K562 (cell line): ENCODE measurements around the gene ZNF598. TPM values are rescaled to one million over a fixed set of nuclear protein-coding genes. Genes with fewer than 3 reads are reported as not detected.

Experiments
- ARID3B ChIP-seq: fragments of 250-450 bp; sonication (Bioruptor Pico); IDR thresholded peaks from 2 replicates; pipeline ENCODE4 v1.4.0; 2020; ENCODE audit warnings: borderline replicate concordance
- ARID4B ChIP-seq: sonication (generic); formaldehyde crosslinking; IDR thresholded peaks from 2 replicates; pipeline ENCODE4 v1.8.0; 2022; ENCODE audit warnings: mild to moderate bottlenecking, missing genetic modification reagents
- ATF1 ChIP-seq, 2 experiments: fragments of 450-650 bp in 1 of 2; IDR thresholded peaks; 2 replicates each; pipeline ENCODE4 v1.6.1; 2016; ENCODE audit warnings: missing compliant biosample characterization in 1 of 2, missing genetic modification characterization in 1 of 2
- CBFA2T3 ChIP-seq: fragments of 450-650 bp; IDR thresholded peaks from 2 replicates; pipeline ENCODE4 v1.6.1; 2017
- COPS2 ChIP-seq: fragments of 450-650 bp; conservative IDR thresholded peaks from 2 replicates; pipeline ENCODE4 v1.6.1; 2016; ENCODE audit warnings: mild to moderate bottlenecking, moderate library complexity
- CTBP1 ChIP-seq: fragments of 450-650 bp; IDR thresholded peaks from 2 replicates; pipeline ENCODE4 v1.6.1; 2016; ENCODE audit warnings: borderline replicate concordance
- ETV1 ChIP-seq: fragments of 450-650 bp; conservative IDR thresholded peaks from 2 replicates; pipeline ENCODE4 v1.6.1; 2016; ENCODE audit warnings: missing genetic modification characterization, control low read depth, low read depth, missing compliant biosample characterization
- FOXA1 ChIP-seq: fragments of 450-650 bp; IDR thresholded peaks from 2 replicates; pipeline ENCODE4 v1.6.1; 2016; ENCODE audit warnings: mild to moderate bottlenecking, borderline replicate concordance
- FOXM1 ChIP-seq, 2 experiments: fragments of 450-650 bp in 1 of 2; sonication (generic) in 1 of 2; formaldehyde crosslinking in 1 of 2; IDR thresholded peaks; 2 replicates each; pipeline versions ENCODE4 v1.6.1 to v1.9.0; 2017 to 2022; ENCODE audit warnings: low read depth in 2 of 2, mild to moderate bottlenecking in 2 of 2, missing genetic modification reagents in 1 of 2, moderate library complexity in 1 of 2
- HMGXB4 ChIP-seq: sonication (generic); formaldehyde crosslinking; IDR thresholded peaks from 2 replicates; pipeline ENCODE4 v1.8.1; 2023; ENCODE audit warnings: mild to moderate bottlenecking, missing genetic modification reagents
- JUNB ChIP-seq: fragments of 450-650 bp; formaldehyde crosslinking; conservative IDR thresholded peaks from 2 replicates; pipeline ENCODE4 v1.4.0; 2020; ENCODE audit warnings: mild to moderate bottlenecking
- MAFG ChIP-seq: fragments of 450-650 bp; conservative IDR thresholded peaks from 2 replicates; pipeline ENCODE4 v1.6.1; 2016; ENCODE audit warnings: missing genetic modification characterization, missing compliant biosample characterization
- MCM3 ChIP-seq: fragments of 450-650 bp; IDR thresholded peaks from 2 replicates; pipeline ENCODE4 v1.6.1; 2016
- MTA3 ChIP-seq: fragments of 450-650 bp; formaldehyde crosslinking; IDR thresholded peaks from 2 replicates; pipeline ENCODE4 v1.6.1; 2017; ENCODE audit warnings: mild to moderate bottlenecking, borderline replicate concordance
- MYNN ChIP-seq, 2 experiments: sonication (generic); formaldehyde crosslinking in 1 of 2; IDR thresholded peaks; 2 replicates each; pipeline versions ENCODE4 v1.5.0 to v1.6.1; 2016 to 2020; ENCODE audit warnings: antibody characterized with exemption in 1 of 2, missing genetic modification reagents in 1 of 2
- NFE2 ChIP-seq: IDR thresholded peaks from 2 replicates; pipeline ENCODE4 v1.6.1; 2014; ENCODE audit warnings: antibody characterized with exemption, low read depth
- NFIX ChIP-seq: fragments of 250-450 bp; sonication (Bioruptor Pico); IDR thresholded peaks from 2 replicates; pipeline ENCODE4 v1.4.0; 2020; ENCODE audit warnings: low read depth, mild to moderate bottlenecking, moderate library complexity
- OTX1 ChIP-seq: fragments of 450-650 bp; formaldehyde crosslinking; IDR thresholded peaks from 2 replicates; pipeline ENCODE4 v1.4.0; 2022; ENCODE audit warnings: mild to moderate bottlenecking
- STAT5A ChIP-seq: IDR thresholded peaks from 2 replicates; pipeline ENCODE4 v1.6.1; 2012; ENCODE audit warnings: low read length, inconsistent platforms, borderline replicate concordance
- ZBTB1 ChIP-seq: sonication (generic); formaldehyde crosslinking; IDR thresholded peaks from 2 replicates; pipeline ENCODE4 v1.8.1; 2023; ENCODE audit warnings: missing genetic modification reagents, low read depth, mild to moderate bottlenecking, borderline replicate concordance
- ZNF12 ChIP-seq: sonication (generic); formaldehyde crosslinking; IDR thresholded peaks from 2 replicates; pipeline ENCODE4 v1.4.0; 2020; ENCODE audit warnings: mild to moderate bottlenecking, missing genetic modification reagents
- ZNF41 ChIP-seq: fragments of 250-450 bp; sonication (Bioruptor Pico); conservative IDR thresholded peaks from 2 replicates; pipeline ENCODE4 v1.4.0; 2020; ENCODE audit warnings: mild to moderate bottlenecking
- polyA plus RNA-seq, 8 experiments: library from polyadenylated mRNA; depleted of rRNA in 4 of 8; stranded (reverse) in 5 of 8; unstranded in 3 of 8; fragments of >200 nt; fragmentation: Nextera tagmentation in 2 of 8; fragmentation: Illumina TruSeq in 1 of 8; extraction: Ambion mirVana in 2 of 8; extraction: Trizol in 1 of 8; gene quantifications; 2 replicates each; pipeline versions ENCODE4 v1.2.1 to v1.2.3, GENCODE V29; 2011 to 2014; ENCODE audit warnings: inconsistent platforms in 1 of 8, missing spikeins in 1 of 8
- total RNA-seq, 7 experiments: library from RNA; depleted of rRNA in 6 of 7; stranded (reverse); fragments of >200 nt in 6 of 7; fragmentation: Illumina TruSeq in 2 of 7; extraction: Trizol in 2 of 7; gene quantifications; 2 replicates each; pipeline versions ENCODE4 v1.2.1 to v1.2.3, GENCODE V29; 2011 to 2021; ENCODE audit warnings: low replicate concordance in 1 of 7

The ZNF598 gene
- total and polyA plus RNA-seq, 9 of the 15 experiments (the other 6 are each of a cell fraction or from before 2014, with no cell fraction given), result 0.11 to 115 (median 29.6) TPM

GRCh38 chr16:1991588-1991947 lies 18.1 kb downstream of the ZNF598 start (continued):
- TF ChIP-seq CTBP1, result no peak
- no peak for TF ChIP-seq MCM3
- TF ChIP-seq MTA3, result peak; percentile 72; the same call in 1 of the 2 replicates
- 0 out of 2 replicates have a peak, but pooled peaks have one; percentile 4 for TF ChIP-seq ETV1
- TF ChIP-seq MAFG (tag), result no peak
- TF ChIP-seq HMGXB4 (CRISPR knock-in tag), result 0 out of 2 replicates have a peak, but pooled peaks have one; percentile 18
- 0 out of 2 replicates have a peak, but pooled peaks have one; percentile 16 for TF ChIP-seq ZBTB1 (CRISPR knock-in tag)
- TF ChIP-seq FOXM1 (IDR thresholded peaks at IDR 0.05; ENCODE audit: low read depth), result no peak
- TF ChIP-seq FOXM1 (CRISPR knock-in tag; IDR thresholded peaks at IDR 0.05; ENCODE audit: low read depth), result 0 out of 2 replicates have a peak, but pooled peaks have one; percentile 13
- TF ChIP-seq CBFA2T3, result no peak
- TF ChIP-seq FOXA1, result no peak
- TF ChIP-seq JUNB (CRISPR knock-in tag), result no peak
- TF ChIP-seq ATF1 (CRISPR knock-in tag; IDR thresholded peaks at IDR 0.05), result no peak
- peak; percentile 50; the same call in 1 of the 2 replicates for TF ChIP-seq ATF1 (tag; IDR thresholded peaks at IDR 0.05)
- no peak for TF ChIP-seq STAT5A
- TF ChIP-seq ARID4B (CRISPR knock-in tag), result no peak
- TF ChIP-seq ZNF12 (CRISPR knock-in tag), result 0 out of 2 replicates have a peak, but pooled peaks have one; percentile 26
- no peak for TF ChIP-seq ZNF41
- no peak for TF ChIP-seq NFE2
- no peak for TF ChIP-seq ARID3B (CRISPR knock-in tag)
- TF ChIP-seq COPS2, result no peak
- no peak for TF ChIP-seq OTX1 (CRISPR knock-in tag)
- no peak for TF ChIP-seq NFIX (CRISPR knock-in tag)
- TF ChIP-seq MYNN (IDR thresholded peaks at IDR 0.05), result no peak
- TF ChIP-seq MYNN (CRISPR knock-in tag; IDR thresholded peaks at IDR 0.05), result no peak
